ENCODE results near the gene LCORL. TPM values are rescaled to one million over a fixed set of nuclear protein-coding genes. Genes with fewer than 3 reads are reported as not detected.
A peak's percentile ranks its signal among the peaks of the same experiment; 100 is the strongest.

The LCORL gene
- total RNA-seq, result 5.3 TPM
- long read RNA-seq, full-length matches to known transcripts, result 5 of 8 reads
- long read RNA-seq, partial matches to known transcripts, result 1 of 8 reads
- long read RNA-seq, other reads (novel, unspliced or antisense), result 2 of 8 reads

GRCh38 chr4:18021720-18022571, at the start of gene LCORL:
Gene LCORL (minus strand): TSS chr4:18021755. CDS start chr4:18021751, 4 bp downstream.
- peaks cover 37% of the 10 kb centered on the region for H3K4me1 ChIP-seq
- no peaks in the 10 kb centered on the region for H3K27me3 ChIP-seq (ENCODE audit: low read depth)
- DNase-seq, result peak; percentile 92
- H3K27ac ChIP-seq (replicated peaks), result peak within 1 kb of the TSS; percentile 97
- intact Hi-C loops (cut with micrococcal nuclease), result no loop called here
- TF ChIP-seq CTCF (IDR thresholded peaks at IDR 0.05; ENCODE audit: borderline replicate concordance), result peak; percentile 35
- no peaks in the 10 kb centered on the region for H3K36me3 ChIP-seq
- H3K4me3 ChIP-seq, result peak within 1 kb of the TSS; percentile 92
- H3K9me3 ChIP-seq (replicated peaks), result no peaks in the 10 kb centered on the region

- TF ChIP-seq CTCF (IDR thresholded peaks at IDR 0.05; ENCODE audit: borderline replicate concordance), result no peak
- peaks cover 3% of the 10 kb centered on the region for H3K4me1 ChIP-seq
- H3K4me3 ChIP-seq, result no peak overlapping the region
- no peaks in the 10 kb centered on the region for H3K9me3 ChIP-seq (replicated peaks)
- H3K27ac ChIP-seq (replicated peaks), result no peak overlapping the region
- H3K27me3 ChIP-seq (ENCODE audit: low read depth), result no peaks in the 10 kb centered on the region
- intact Hi-C loops (cut with micrococcal nuclease), result no loop called here
- no peaks in the 10 kb centered on the region for H3K36me3 ChIP-seq
- no peak for DNase-seq
These were observed 48.3 kb upstream of the LCORL start for GRCh38 chr4:18069810-18070209.

GRCh38 chr4:18067031-18067430, 45.5 kb upstream of the LCORL start:
- no peak for TF ChIP-seq CTCF (IDR thresholded peaks at IDR 0.05; ENCODE audit: borderline replicate concordance)
- no peak overlapping the region for H3K27ac ChIP-seq (replicated peaks)

GRCh38 chr4:18063079-18063478, 41.5 kb upstream of the LCORL start:
- Histone ChIP-seq H3K27me3 (ENCODE audit: low read depth) (no peaks in the 10 kb centered on the region), H3K36me3 (no peaks in the 10 kb centered on the region), H3K27ac (replicated peaks) (no peak overlapping the region), H3K4me1 (no peaks in the 10 kb centered on the region), H3K4me3 (no peak overlapping the region), H3K9me3 (replicated peaks) (peaks cover 22% of the 10 kb centered on the region)
- intact Hi-C loops (cut with micrococcal nuclease), result no loop called here
- TF ChIP-seq CTCF (IDR thresholded peaks at IDR 0.05; ENCODE audit: borderline replicate concordance), result no peak
- no peak for DNase-seq

More at GRCh38 chr4:18067031-18067430, 45.5 kb upstream of the LCORL start:
- no peak for DNase-seq
- no peaks in the 10 kb centered on the region for H3K27me3 ChIP-seq (ENCODE audit: low read depth)
- H3K4me3 ChIP-seq, result no peak overlapping the region
- peaks cover 3% of the 10 kb centered on the region for H3K4me1 ChIP-seq
- intact Hi-C loops (cut with micrococcal nuclease), result no loop called here
- H3K36me3 ChIP-seq, result no peaks in the 10 kb centered on the region
- peaks cover 22% of the 10 kb centered on the region for H3K9me3 ChIP-seq (replicated peaks)

DNA sequence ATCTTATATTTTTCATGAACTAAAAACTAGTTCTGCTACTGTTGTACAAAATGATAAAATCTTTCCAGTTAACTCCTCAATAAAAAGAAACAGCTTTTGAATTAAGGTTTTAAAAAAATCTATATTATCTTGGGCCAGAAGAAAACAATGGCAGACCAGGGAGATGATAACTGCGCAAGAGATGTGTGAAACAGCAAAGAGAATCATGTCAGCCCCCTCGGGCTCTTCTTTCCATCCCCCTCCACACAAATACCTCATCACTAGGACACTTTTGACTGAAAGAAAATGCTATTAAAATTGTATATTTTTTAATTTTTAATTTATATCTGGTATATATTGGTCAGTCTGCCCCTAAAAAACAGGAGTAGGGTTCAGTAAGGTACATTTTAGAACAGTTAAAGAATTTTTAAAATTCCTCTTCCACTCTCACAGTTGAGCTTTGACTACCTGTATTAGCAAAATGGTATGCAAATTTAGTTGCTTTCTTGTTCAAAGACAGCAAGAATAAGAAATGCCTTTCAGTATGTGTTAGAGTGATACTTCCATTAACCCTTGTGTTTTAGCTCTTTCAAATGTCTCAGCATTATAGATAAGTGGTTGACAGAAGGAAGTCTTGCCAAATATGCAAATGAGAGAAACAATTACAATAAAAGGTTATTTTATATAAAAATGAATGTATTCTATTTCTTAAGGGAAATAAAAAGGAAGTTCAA, 36.4 kb upstream of the LCORL start:
- no peak overlapping the region for H3K27ac ChIP-seq (replicated peaks)
- H3K4me3 ChIP-seq, result peak overlapping the region; percentile 47
- no peak for TF ChIP-seq CTCF (IDR thresholded peaks at IDR 0.05; ENCODE audit: borderline replicate concordance)
- H3K9me3 ChIP-seq (replicated peaks), result peaks cover 7% of the 10 kb centered on the region
- intact Hi-C loops (cut with micrococcal nuclease), result no loop called here
- no peaks in the 10 kb centered on the region for H3K27me3 ChIP-seq (ENCODE audit: low read depth)
- H3K36me3 ChIP-seq, result no peaks in the 10 kb centered on the region
- DNase-seq, result no peak
- H3K4me1 ChIP-seq, result no peaks in the 10 kb centered on the region

Data from left ventricle myocardium inferior (tissue), 1 donor.